HS-5 (cell line): ENCODE data around the gene LRRIQ3.

Experiments used
- DNase-seq: peaks from one replicate; pipeline ENCODE4 v3.0.0-alpha.2; 2012; ENCODE audit warnings: low read depth

Gene LRRIQ3

GRCh38 chr1:74107394-74107793 is 90.6 kb downstream of the LRRIQ3 start:
- DNase-seq: no peak

- DNase-seq: no peak
Observed at GRCh38 chr1:74091371-74091770, 106.6 kb downstream of the LRRIQ3 start.

GRCh38 chr1:74083128-74083527 is 114.8 kb downstream of the LRRIQ3 start:
- no peak for DNase-seq

GRCh38 chr1:74065081-74065480 is 132.9 kb downstream of the LRRIQ3 start:
- no peak for DNase-seq

GRCh38 chr1:74057719-74058118 is 140.3 kb downstream of the LRRIQ3 start:
- no peak for DNase-seq

GRCh38 chr1:74053407-74053806 is 144.6 kb downstream of the LRRIQ3 start:
- no peak for DNase-seq

GRCh38 chr1:74050386-74050785 is 147.6 kb downstream of the LRRIQ3 start:
- no peak for DNase-seq

GRCh38 chr1:74038042-74038441 is 159.9 kb downstream of the LRRIQ3 start:
- DNase-seq: no peak

GRCh38 chr1:74012583-74012982 is 185.4 kb downstream of the LRRIQ3 start:
- no peak for DNase-seq

GRCh38 chr1:74011736-74012135 is 186.2 kb downstream of the LRRIQ3 start:
- DNase-seq: no peak

- no peak for DNase-seq
Observed at GRCh38 chr1:74010206-74010605, 187.8 kb downstream of the LRRIQ3 start.

GRCh38 chr1:74005533-74005932 is 192.4 kb downstream of the LRRIQ3 start:
- no peak for DNase-seq

GRCh38 chr1:74003806-74004205 is 194.2 kb downstream of the LRRIQ3 start:
- no peak for DNase-seq

GRCh38 chr1:73998348-73998959 is 199.5 kb downstream of the LRRIQ3 start:
- peak; percentile 20 for DNase-seq

GRCh38 chr1:73980324-73981040 is 217.5 kb downstream of the LRRIQ3 start:
- DNase-seq: no peak

GRCh38 chr1:73979684-73980083 is 218.3 kb downstream of the LRRIQ3 start:
- no peak for DNase-seq

- DNase-seq: no peak
Observed at GRCh38 chr1:73978964-73979363, 219.0 kb downstream of the LRRIQ3 start.
